ENCODE data around the gene GBE1.

GRCh38 chr3:81440661-81441060 is 320.8 kb downstream of the GBE1 start:
- no peak for TF ChIP-seq CTCF (IDR thresholded peaks at IDR 0.05)
- TF ChIP-seq USF1 (IDR thresholded peaks at IDR 0.05; ENCODE audit: borderline replicate concordance, low read depth): no peak
- TF ChIP-seq EZH2phosphoT487 (IDR thresholded peaks at IDR 0.05; ENCODE audit: borderline replicate concordance, low read depth): no peak
